ENCODE measurements around the gene SKAP2.

SKAP2 gene

DNA sequence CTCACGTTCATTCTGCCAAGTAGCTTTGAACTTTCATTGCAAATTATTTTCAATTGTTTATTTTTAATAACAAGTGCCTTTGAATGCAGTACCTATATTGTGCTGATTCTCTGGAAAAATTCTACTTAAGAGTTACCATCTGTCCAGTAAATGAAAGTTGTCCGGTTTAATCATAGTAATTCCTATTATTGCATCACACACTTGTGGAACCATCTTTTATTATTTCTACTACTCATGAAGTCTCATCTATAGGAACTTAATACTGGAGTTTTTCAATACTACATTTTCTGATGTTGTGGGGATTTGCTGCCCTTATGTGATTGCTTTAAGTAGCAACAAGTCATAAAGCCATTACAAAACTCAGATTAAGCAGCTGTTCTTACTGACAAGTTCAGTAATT lies 16.5 kb upstream of the SKAP2 start:
- DNase-seq, result no peak
- H3K27ac ChIP-seq (ENCODE audit: insufficient read depth, low read length, poor library complexity, severe bottlenecking), result no peak overlapping the region

DNA sequence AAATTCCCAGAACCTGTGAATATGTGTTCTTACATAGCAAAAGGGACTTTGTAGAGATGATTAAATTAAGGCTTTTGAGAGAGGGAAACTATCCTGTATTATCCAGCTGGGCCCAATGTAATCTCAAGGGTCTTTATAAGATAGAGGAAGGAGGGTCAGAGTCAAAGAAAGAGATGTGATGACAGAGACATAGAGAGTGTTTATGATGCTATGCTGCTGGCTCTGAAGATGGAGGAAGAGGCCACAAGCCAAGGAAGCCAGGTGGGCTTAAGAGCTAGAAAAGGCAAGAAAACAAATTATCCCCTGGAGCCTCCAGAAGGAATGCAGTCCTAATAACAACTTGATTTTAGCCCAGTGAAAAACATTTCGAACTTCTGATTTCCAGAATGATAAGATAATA lies 15.3 kb upstream of the SKAP2 start:
- H3K36me3 ChIP-seq (ENCODE audit: control insufficient read depth, insufficient read depth, low read length), result no peaks in the 10 kb centered on the region
- DNase-seq, result no peak
- no peaks in the 10 kb centered on the region for H3K4me1 ChIP-seq (ENCODE audit: control insufficient read depth, insufficient read depth, low read length, poor library complexity, severe bottlenecking)
- H3K27ac ChIP-seq (ENCODE audit: insufficient read depth, low read length, poor library complexity, severe bottlenecking), result no peak overlapping the region
- no peaks in the 10 kb centered on the region for H3K9me3 ChIP-seq (ENCODE audit: control insufficient read depth, low read length)
- no peak overlapping the region for H3K4me3 ChIP-seq (ENCODE audit: insufficient read depth, low read depth, low read length, poor library complexity, severe bottlenecking)
- no peaks in the 10 kb centered on the region for H3K27me3 ChIP-seq (replicated peaks; ENCODE audit: control insufficient read depth, insufficient read depth, low read length, poor library complexity, severe bottlenecking)

More for the DNA sequence above, 16.5 kb upstream of the SKAP2 start:
- no peaks in the 10 kb centered on the region for H3K9me3 ChIP-seq (ENCODE audit: control insufficient read depth, low read length)
- no peaks in the 10 kb centered on the region for H3K27me3 ChIP-seq (replicated peaks; ENCODE audit: control insufficient read depth, insufficient read depth, low read length, poor library complexity, severe bottlenecking)
- no peak overlapping the region for H3K4me3 ChIP-seq (ENCODE audit: insufficient read depth, low read depth, low read length, poor library complexity, severe bottlenecking)
- no peaks in the 10 kb centered on the region for H3K4me1 ChIP-seq (ENCODE audit: control insufficient read depth, insufficient read depth, low read length, poor library complexity, severe bottlenecking)
- no peaks in the 10 kb centered on the region for H3K36me3 ChIP-seq (ENCODE audit: control insufficient read depth, insufficient read depth, low read length)

DNA sequence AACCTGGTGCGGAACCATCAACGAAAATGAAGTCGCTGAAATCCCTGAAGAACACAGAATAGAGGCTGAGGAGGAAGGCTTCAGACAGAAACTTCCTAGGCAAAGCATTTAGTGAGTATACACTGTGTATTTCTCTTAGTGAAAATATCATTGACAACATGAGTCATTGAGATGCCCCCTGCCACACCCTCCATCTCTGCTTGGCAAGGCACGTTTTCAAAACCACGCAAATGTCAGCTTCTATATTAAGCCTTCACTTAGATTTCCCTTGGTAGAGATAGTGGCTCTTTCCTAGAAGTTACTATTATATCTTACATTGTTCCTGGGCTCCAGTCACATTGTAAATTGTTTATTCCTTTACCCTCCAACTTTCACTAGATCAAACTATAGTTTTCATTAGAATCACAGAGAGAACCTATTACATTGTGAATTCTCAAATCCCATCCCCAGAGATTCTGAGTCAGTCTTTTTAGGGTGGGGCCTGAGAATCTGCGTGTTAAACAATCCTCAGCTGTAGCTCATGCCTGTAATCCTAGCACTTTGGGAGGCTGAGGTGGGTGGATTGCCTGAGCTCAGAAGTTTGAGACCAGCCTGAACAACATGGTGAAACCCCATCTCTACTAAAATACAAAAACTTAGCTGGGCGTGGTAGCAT lies 4.6 kb upstream of the SKAP2 start:
- Histone ChIP-seq H3K4me1 (ENCODE audit: control insufficient read depth, insufficient read depth, low read length, poor library complexity, severe bottlenecking) (peaks cover 11% of the 10 kb centered on the region), H3K36me3 (ENCODE audit: control insufficient read depth, insufficient read depth, low read length) (no peaks in the 10 kb centered on the region), H3K4me3 (ENCODE audit: insufficient read depth, low read depth, low read length, poor library complexity, severe bottlenecking) (no peak overlapping the region), H3K27me3 (replicated peaks; ENCODE audit: control insufficient read depth, insufficient read depth, low read length, poor library complexity, severe bottlenecking) (peaks cover 13% of the 10 kb centered on the region), H3K27ac (ENCODE audit: insufficient read depth, low read length, poor library complexity, severe bottlenecking) (no peak overlapping the region), H3K9me3 (ENCODE audit: control insufficient read depth, low read length) (no peaks in the 10 kb centered on the region)
- no peak for DNase-seq

DNA sequence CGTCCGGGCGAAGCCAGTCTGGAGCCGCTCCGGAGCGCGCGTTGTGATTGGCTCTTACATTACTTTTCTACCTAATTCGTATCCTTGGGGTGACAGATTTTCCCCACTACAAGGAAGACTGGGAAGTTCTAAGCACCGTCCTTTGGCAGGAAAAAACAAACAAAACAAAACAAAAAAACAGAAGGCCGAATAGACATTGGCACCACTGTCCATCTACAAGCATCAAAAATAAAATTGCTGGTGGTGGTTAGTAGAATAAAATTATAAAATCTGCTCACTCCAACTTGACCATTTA lies 651 bp upstream of the SKAP2 start:
- no peak for DNase-seq
- H3K4me3 ChIP-seq (ENCODE audit: insufficient read depth, low read depth, low read length, poor library complexity, severe bottlenecking), result peak overlapping the region; percentile 70
- peak overlapping the region; percentile 49 for H3K27ac ChIP-seq (ENCODE audit: insufficient read depth, low read length, poor library complexity, severe bottlenecking)
- H3K9me3 ChIP-seq (ENCODE audit: control insufficient read depth, low read length), result no peaks in the 10 kb centered on the region
- peaks cover 7% of the 10 kb centered on the region for H3K27me3 ChIP-seq (replicated peaks; ENCODE audit: control insufficient read depth, insufficient read depth, low read length, poor library complexity, severe bottlenecking)
- H3K4me1 ChIP-seq (ENCODE audit: control insufficient read depth, insufficient read depth, low read length, poor library complexity, severe bottlenecking), result peaks cover 11% of the 10 kb centered on the region
- no peaks in the 10 kb centered on the region for H3K36me3 ChIP-seq (ENCODE audit: control insufficient read depth, insufficient read depth, low read length)

DNA sequence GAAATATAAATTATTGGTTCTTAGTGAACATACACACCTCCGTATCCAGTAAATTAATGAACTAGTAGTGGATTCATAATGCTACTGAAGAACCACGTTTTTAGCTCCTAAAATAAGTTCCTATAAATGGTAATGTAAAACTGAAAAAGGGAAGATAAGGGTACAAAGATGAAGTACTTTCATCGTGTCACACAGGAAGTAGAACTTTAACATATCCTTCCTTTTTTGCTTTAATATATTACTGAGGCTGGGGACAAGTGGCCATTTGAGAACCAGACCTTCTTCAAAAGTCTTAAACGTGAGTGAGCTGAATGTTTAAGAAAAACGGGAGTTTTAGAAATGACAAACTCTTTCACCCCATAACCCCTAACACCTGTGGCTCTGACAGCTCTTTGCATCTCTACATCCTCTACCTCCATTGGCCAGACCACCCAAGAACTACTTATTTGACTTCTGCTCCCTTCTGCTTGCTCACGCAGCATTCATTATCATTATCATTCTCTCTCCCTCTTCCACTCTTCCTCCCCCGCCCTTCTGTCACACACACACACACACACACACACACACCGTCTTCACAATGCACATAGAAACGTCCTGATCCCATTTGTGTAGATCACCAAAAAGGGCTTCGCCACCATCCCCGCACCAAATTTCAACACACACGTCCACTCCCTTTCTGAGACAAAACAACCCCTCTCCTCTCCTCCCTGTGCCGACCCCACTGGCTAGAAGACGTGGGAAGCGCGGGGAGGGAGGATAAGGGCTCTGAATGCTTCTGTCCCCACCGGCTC lies 677 bp downstream of the SKAP2 start:
- Histone ChIP-seq H3K27me3 (replicated peaks; ENCODE audit: control insufficient read depth, insufficient read depth, low read length, poor library complexity, severe bottlenecking) (no peaks in the 10 kb centered on the region), H3K36me3 (ENCODE audit: control insufficient read depth, insufficient read depth, low read length) (no peaks in the 10 kb centered on the region), H3K27ac (ENCODE audit: insufficient read depth, low read length, poor library complexity, severe bottlenecking) (peak overlapping the region; percentile 49), H3K4me1 (ENCODE audit: control insufficient read depth, insufficient read depth, low read length, poor library complexity, severe bottlenecking) (peaks cover 11% of the 10 kb centered on the region), H3K4me3 (ENCODE audit: insufficient read depth, low read depth, low read length, poor library complexity, severe bottlenecking) (peak overlapping the region; percentile 70), H3K9me3 (ENCODE audit: control insufficient read depth, low read length) (no peaks in the 10 kb centered on the region)
- no peak for DNase-seq

DNA sequence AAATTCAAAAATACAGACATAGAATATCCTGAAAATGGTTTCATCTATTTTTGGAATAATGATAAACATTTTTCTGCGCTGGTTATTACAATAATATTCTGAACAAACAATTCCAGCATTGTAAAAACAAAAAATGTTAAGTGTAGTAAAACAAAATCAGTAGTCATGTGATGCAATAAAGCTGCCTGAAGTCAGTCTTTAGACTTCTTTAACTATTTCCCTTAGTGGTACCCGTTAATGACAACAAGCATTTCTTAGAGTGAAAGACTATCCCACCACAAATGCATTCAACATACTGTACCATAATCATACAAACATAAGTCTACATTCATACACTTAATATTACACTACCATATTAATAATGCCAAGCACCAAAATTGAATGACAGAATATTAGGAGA lies 1.6 kb downstream of the SKAP2 start:
- no peaks in the 10 kb centered on the region for H3K27me3 ChIP-seq (replicated peaks; ENCODE audit: control insufficient read depth, insufficient read depth, low read length, poor library complexity, severe bottlenecking)
- H3K9me3 ChIP-seq (ENCODE audit: control insufficient read depth, low read length), result no peaks in the 10 kb centered on the region
- peaks cover 11% of the 10 kb centered on the region for H3K4me1 ChIP-seq (ENCODE audit: control insufficient read depth, insufficient read depth, low read length, poor library complexity, severe bottlenecking)
- no peak overlapping the region for H3K27ac ChIP-seq (ENCODE audit: insufficient read depth, low read length, poor library complexity, severe bottlenecking)
- no peak overlapping the region for H3K4me3 ChIP-seq (ENCODE audit: insufficient read depth, low read depth, low read length, poor library complexity, severe bottlenecking)
- no peaks in the 10 kb centered on the region for H3K36me3 ChIP-seq (ENCODE audit: control insufficient read depth, insufficient read depth, low read length)
- no peak for DNase-seq

DNA sequence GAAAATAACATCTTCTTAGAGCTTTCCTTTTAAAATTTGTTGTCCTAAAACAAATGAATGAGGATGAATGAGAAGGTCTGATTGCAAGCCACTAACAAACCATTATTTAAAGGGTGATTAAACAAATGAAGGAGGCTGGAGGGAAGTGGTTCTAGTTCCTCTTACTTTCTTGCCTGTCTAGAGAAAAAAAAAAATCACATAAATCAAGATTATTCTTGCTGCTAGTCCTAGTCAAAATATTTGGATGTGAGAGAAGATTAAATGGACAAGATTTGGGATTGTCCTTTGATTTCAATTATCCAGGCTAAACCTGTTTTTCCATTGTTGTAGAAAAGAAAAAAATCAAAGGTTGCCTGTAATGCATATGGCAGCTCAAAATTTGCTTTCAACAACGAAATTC lies 3.3 kb downstream of the SKAP2 start:
- DNase-seq, result no peak
- peaks cover 11% of the 10 kb centered on the region for H3K4me1 ChIP-seq (ENCODE audit: control insufficient read depth, insufficient read depth, low read length, poor library complexity, severe bottlenecking)
- no peak overlapping the region for H3K27ac ChIP-seq (ENCODE audit: insufficient read depth, low read length, poor library complexity, severe bottlenecking)
- H3K4me3 ChIP-seq (ENCODE audit: insufficient read depth, low read depth, low read length, poor library complexity, severe bottlenecking), result no peak overlapping the region
- H3K27me3 ChIP-seq (replicated peaks; ENCODE audit: control insufficient read depth, insufficient read depth, low read length, poor library complexity, severe bottlenecking), result peaks cover 5% of the 10 kb centered on the region
- H3K9me3 ChIP-seq (ENCODE audit: control insufficient read depth, low read length), result no peaks in the 10 kb centered on the region
- no peaks in the 10 kb centered on the region for H3K36me3 ChIP-seq (ENCODE audit: control insufficient read depth, insufficient read depth, low read length)

DNA sequence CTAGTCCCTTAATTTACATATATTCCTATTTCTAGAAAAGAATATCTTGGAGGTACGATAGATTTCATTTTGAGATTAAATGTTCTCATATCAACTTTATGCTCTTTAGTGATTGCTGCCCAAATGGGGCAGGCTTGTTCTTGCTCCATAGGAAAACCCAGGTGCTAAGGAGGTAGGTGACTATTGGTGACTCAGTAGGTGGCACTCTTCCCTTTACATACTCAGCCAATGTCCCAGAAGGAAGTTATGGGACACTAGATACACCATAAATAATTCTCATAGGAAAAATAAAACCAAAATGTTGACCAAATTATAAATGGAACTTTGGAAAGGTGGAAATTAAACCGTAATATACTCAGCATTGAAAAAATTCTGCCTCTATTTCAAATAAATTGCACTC lies 4.0 kb downstream of the SKAP2 start:
- no peaks in the 10 kb centered on the region for H3K36me3 ChIP-seq (ENCODE audit: control insufficient read depth, insufficient read depth, low read length)
- H3K27me3 ChIP-seq (replicated peaks; ENCODE audit: control insufficient read depth, insufficient read depth, low read length, poor library complexity, severe bottlenecking), result peaks cover 9% of the 10 kb centered on the region
- no peaks in the 10 kb centered on the region for H3K9me3 ChIP-seq (ENCODE audit: control insufficient read depth, low read length)
- no peak for DNase-seq
- H3K4me1 ChIP-seq (ENCODE audit: control insufficient read depth, insufficient read depth, low read length, poor library complexity, severe bottlenecking), result peaks cover 11% of the 10 kb centered on the region
- H3K4me3 ChIP-seq (ENCODE audit: insufficient read depth, low read depth, low read length, poor library complexity, severe bottlenecking), result no peak overlapping the region
- H3K27ac ChIP-seq (ENCODE audit: insufficient read depth, low read length, poor library complexity, severe bottlenecking), result no peak overlapping the region

DNA sequence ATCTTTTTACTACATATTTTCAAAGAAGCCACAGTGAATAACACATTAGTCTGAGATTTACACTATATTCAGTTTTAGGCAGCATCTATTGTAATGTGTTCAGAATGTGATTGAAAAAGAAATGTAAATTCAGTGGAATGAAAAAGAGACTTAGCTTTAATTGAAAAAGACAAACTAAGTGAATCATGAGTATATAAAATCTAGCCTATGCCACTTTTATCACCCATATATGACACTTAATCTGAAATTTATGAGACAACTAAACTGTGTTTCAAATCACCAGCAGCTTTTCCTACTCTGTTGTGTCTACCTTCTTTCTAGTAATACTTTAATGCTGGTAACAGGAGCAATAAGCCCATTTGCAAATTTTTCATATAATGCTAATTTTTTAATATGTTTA lies 4.7 kb downstream of the SKAP2 start:
- no peak overlapping the region for H3K4me3 ChIP-seq (ENCODE audit: insufficient read depth, low read depth, low read length, poor library complexity, severe bottlenecking)
- no peaks in the 10 kb centered on the region for H3K9me3 ChIP-seq (ENCODE audit: control insufficient read depth, low read length)
- H3K36me3 ChIP-seq (ENCODE audit: control insufficient read depth, insufficient read depth, low read length), result no peaks in the 10 kb centered on the region
- peaks cover 4% of the 10 kb centered on the region for H3K4me1 ChIP-seq (ENCODE audit: control insufficient read depth, insufficient read depth, low read length, poor library complexity, severe bottlenecking)
- H3K27me3 ChIP-seq (replicated peaks; ENCODE audit: control insufficient read depth, insufficient read depth, low read length, poor library complexity, severe bottlenecking), result peaks cover 9% of the 10 kb centered on the region
- H3K27ac ChIP-seq (ENCODE audit: insufficient read depth, low read length, poor library complexity, severe bottlenecking), result no peak overlapping the region
- DNase-seq, result no peak

DNA sequence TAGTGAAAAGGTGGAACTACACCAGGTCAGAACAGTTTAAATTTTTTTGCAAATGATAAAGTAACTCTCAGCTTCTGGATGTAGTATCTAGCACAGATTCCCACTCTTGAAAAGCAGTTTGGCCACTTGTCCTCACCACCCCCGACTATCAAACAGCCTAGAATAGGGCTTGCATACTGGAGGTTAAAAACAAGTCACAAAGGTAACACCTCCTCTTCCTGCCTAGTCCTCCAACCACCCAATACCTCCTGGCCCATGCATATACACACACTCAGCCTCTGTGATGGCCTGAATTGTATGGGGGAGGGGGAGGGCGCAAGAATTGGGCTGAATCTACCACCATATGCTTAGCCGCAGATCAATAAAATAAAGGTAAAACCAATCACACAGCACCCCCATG lies 5.7 kb downstream of the SKAP2 start:
- Histone ChIP-seq H3K36me3 (ENCODE audit: control insufficient read depth, insufficient read depth, low read length) (no peaks in the 10 kb centered on the region), H3K9me3 (ENCODE audit: control insufficient read depth, low read length) (no peaks in the 10 kb centered on the region), H3K27me3 (replicated peaks; ENCODE audit: control insufficient read depth, insufficient read depth, low read length, poor library complexity, severe bottlenecking) (peaks cover 9% of the 10 kb centered on the region), H3K4me3 (ENCODE audit: insufficient read depth, low read depth, low read length, poor library complexity, severe bottlenecking) (no peak overlapping the region), H3K4me1 (ENCODE audit: control insufficient read depth, insufficient read depth, low read length, poor library complexity, severe bottlenecking) (no peaks in the 10 kb centered on the region), H3K27ac (ENCODE audit: insufficient read depth, low read length, poor library complexity, severe bottlenecking) (no peak overlapping the region)
- no peak for DNase-seq

Data from effector memory CD4-positive, alpha-beta T cell (primary cell).